ENCODE results near the gene CARD11.

DNA sequence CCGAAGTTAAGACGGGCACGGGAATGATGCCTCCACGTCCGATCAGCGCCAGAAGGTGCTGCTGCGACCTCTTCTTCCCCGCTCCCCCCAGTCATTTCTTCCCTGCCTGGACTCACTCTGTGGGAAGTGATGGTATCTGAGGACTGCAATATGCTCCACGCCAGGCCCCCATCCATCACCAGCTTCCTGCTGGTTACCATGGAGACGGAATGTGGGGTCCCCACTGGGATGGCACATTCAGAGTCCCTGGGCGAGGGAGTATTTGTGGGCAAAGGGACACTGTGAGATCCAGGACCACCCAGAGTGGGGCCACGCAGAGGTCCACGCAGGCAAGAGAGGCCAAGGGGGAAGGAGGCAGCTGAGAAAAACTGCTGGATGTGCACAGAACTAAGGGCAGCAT is 39.7 kb downstream of the CARD11 start:
- no peak for TF ChIP-seq POLR2AphosphoS5 (IDR thresholded peaks at IDR 0.05; ENCODE audit: low read depth, low read length)
- TF ChIP-seq POLR2A (IDR thresholded peaks at IDR 0.05; ENCODE audit: low read depth, low read length) = no peak
- TF ChIP-seq TAF1 (IDR thresholded peaks at IDR 0.05; ENCODE audit: borderline replicate concordance, low read depth, low read length) = no peak

Data from GM12892 (cell line).